Osteoblast (primary cell): ENCODE data around the gene USO1. TPM values are rescaled to one million over a fixed set of nuclear protein-coding genes. Genes with fewer than 3 reads are reported as not detected.
"Not testable (repeated sequence)": the region's sequence is repeated elsewhere in the genome, so short reads cannot be mapped to it uniquely, and the experiment has no call there.

ENCODE experiments used
- DNase-seq: peaks from one replicate; pipeline ENCODE4 v3.0.0; 2011; ENCODE audit warnings: low spot score, mixed read lengths; ENCODE audit not compliant: insufficient read length; ENCODE audit errors: missing footprints
- H2AFZ ChIP-seq: 2 replicates; pipeline ENCODE4 v1.6.0; 2011; ENCODE audit warnings: mild to moderate bottlenecking, low read length
- H3K27ac ChIP-seq: 2 replicates; pipeline ENCODE4 v1.5.1; 2011; ENCODE audit warnings: mild to moderate bottlenecking, low read depth, low read length, moderate library complexity
- H3K27me3 ChIP-seq: 2 replicates; pipeline ENCODE4 v1.6.0; 2012; ENCODE audit warnings: mild to moderate bottlenecking, control low read depth, inconsistent platforms, low read length, moderate library complexity; ENCODE audit not compliant: insufficient read depth
- H3K36me3 ChIP-seq: 2 replicates; pipeline ENCODE4 v1.5.1; 2011; ENCODE audit warnings: mild to moderate bottlenecking, low read length, control low read depth, moderate library complexity; ENCODE audit not compliant: insufficient read depth
- H3K4me1 ChIP-seq: 2 replicates; pipeline ENCODE4 v1.5.1; 2011; ENCODE audit warnings: mild to moderate bottlenecking, low read length, control low read depth, moderate library complexity; ENCODE audit not compliant: insufficient read depth
- H3K4me2 ChIP-seq: 2 replicates; pipeline ENCODE4 v1.6.0; 2011; ENCODE audit warnings: mild to moderate bottlenecking, low read length; ENCODE audit not compliant: insufficient read depth
- H3K4me3 ChIP-seq: fragments of 200-600 bp; sonication (generic); 3 replicates; pipeline ENCODE4 v1.5.1; 2012; ENCODE audit warnings: mild to moderate bottlenecking, low read length, inconsistent platforms; ENCODE audit not compliant: insufficient read depth
- H3K79me2 ChIP-seq: 2 replicates; pipeline ENCODE4 v1.6.0; 2012; ENCODE audit warnings: mild to moderate bottlenecking, low read length, control low read depth, inconsistent platforms; ENCODE audit not compliant: insufficient read depth
- H3K9me3 ChIP-seq: 2 replicates; pipeline ENCODE4 v1.5.1; 2011; ENCODE audit warnings: low read depth, low read length, control low read depth
- H4K20me1 ChIP-seq: 2 replicates; pipeline ENCODE4 v1.6.0; 2012; ENCODE audit warnings: mild to moderate bottlenecking, low read length, control low read depth; ENCODE audit not compliant: insufficient read depth
- CTCF ChIP-seq: IDR thresholded peaks from 2 replicates; pipeline ENCODE4 v1.5.1; 2011; ENCODE audit warnings: mild to moderate bottlenecking, low read depth, low read length, moderate library complexity; ENCODE audit errors: extremely low read depth
- total RNA-seq: library from RNA; depleted of rRNA; stranded (reverse); fragments of >200 nt; gene quantifications from 2 replicates; pipeline ENCODE4 v1.2.3, GENCODE V29; 2012

The USO1 gene
- total RNA-seq, 1 donor: 122 TPM

- no peak overlapping the region for H3K4me3 ChIP-seq
- no peak overlapping the region for H3K4me2 ChIP-seq
- H2AFZ ChIP-seq: no peak overlapping the region
- H4K20me1 ChIP-seq: no peaks in the 10 kb centered on the region
- no peaks in the 10 kb centered on the region for H3K27me3 ChIP-seq
- H3K27ac ChIP-seq: no peak overlapping the region
- H3K79me2 ChIP-seq: no peaks in the 10 kb centered on the region
- H3K9me3 ChIP-seq: no peaks in the 10 kb centered on the region
- H3K4me1 ChIP-seq: peaks cover 3% of the 10 kb centered on the region
- peak; percentile 17 for DNase-seq
- no peaks in the 10 kb centered on the region for H3K36me3 ChIP-seq
- no peak for TF ChIP-seq CTCF
Observed at GRCh38 chr4:75685546-75686189, 38.7 kb upstream of the USO1 start.

- no peak for DNase-seq
- H3K79me2 ChIP-seq: no peaks in the 10 kb centered on the region
- no peak overlapping the region for H3K4me3 ChIP-seq
- no peaks in the 10 kb centered on the region for H3K27me3 ChIP-seq
- H2AFZ ChIP-seq: no peak overlapping the region
- H3K36me3 ChIP-seq: no peaks in the 10 kb centered on the region
- no peak overlapping the region for H3K4me2 ChIP-seq
- no peak for TF ChIP-seq CTCF
- H3K9me3 ChIP-seq: no peaks in the 10 kb centered on the region
- no peak overlapping the region for H3K27ac ChIP-seq
- peaks cover 3% of the 10 kb centered on the region for H3K4me1 ChIP-seq
- no peaks in the 10 kb centered on the region for H4K20me1 ChIP-seq
Observed at GRCh38 chr4:75686346-75686745, 38.0 kb upstream of the USO1 start.

- H3K36me3 ChIP-seq, DNase-seq, H2AFZ ChIP-seq, H3K27ac ChIP-seq, H3K4me2 ChIP-seq, H3K27me3 ChIP-seq, H3K79me2 ChIP-seq, H3K9me3 ChIP-seq, H3K4me3 ChIP-seq, H3K4me1 ChIP-seq, H4K20me1 ChIP-seq: not testable (repeated sequence)
Observed at GRCh38 chr4:75687125-75687524, 37.3 kb upstream of the USO1 start.

GRCh38 chr4:75692066-75692465 is 32.3 kb upstream of the USO1 start:
- not testable (repeated sequence) for H3K4me2 ChIP-seq, DNase-seq, H3K27ac ChIP-seq, H3K4me1 ChIP-seq, H3K9me3 ChIP-seq, H3K79me2 ChIP-seq, H3K36me3 ChIP-seq, H3K27me3 ChIP-seq, H2AFZ ChIP-seq, H4K20me1 ChIP-seq, H3K4me3 ChIP-seq

- no peak overlapping the region for H3K27ac ChIP-seq
Observed at GRCh38 chr4:75696071-75696470, 28.3 kb upstream of the USO1 start.

More at GRCh38 chr4:75696071-75696470, 28.3 kb upstream of the USO1 start:
- no peak for TF ChIP-seq CTCF
- H3K36me3 ChIP-seq: no peaks in the 10 kb centered on the region
- no peak overlapping the region for H3K4me3 ChIP-seq
- no peaks in the 10 kb centered on the region for H3K79me2 ChIP-seq
- no peaks in the 10 kb centered on the region for H3K9me3 ChIP-seq
- no peaks in the 10 kb centered on the region for H4K20me1 ChIP-seq
- H3K27me3 ChIP-seq: no peaks in the 10 kb centered on the region
- H2AFZ ChIP-seq: no peak overlapping the region
- H3K4me1 ChIP-seq: no peaks in the 10 kb centered on the region
- no peak for DNase-seq
- no peak overlapping the region for H3K4me2 ChIP-seq
